OCI-LY3 (cell line): ENCODE measurements around the gene UPK3A.

Source experiments
- H2AFZ ChIP-seq: fragments of 200-600, 300-600 bp; shearing (Covaris generic); 2 replicates; pipeline ENCODE4 v1.6.0; 2014; ENCODE audit warnings: antibody characterized with exemption, low read depth, low read length
- H3K27ac ChIP-seq: fragments of 200-600, 300-600 bp; sonication (generic); 2 replicates; pipeline ENCODE4 v1.5.1; 2014; ENCODE audit warnings: mild to moderate bottlenecking, low read length, moderate library complexity, mixed read lengths
- H3K27me3 ChIP-seq: fragments of 200-600, 300-600 bp; sonication (generic); 2 replicates; pipeline ENCODE4 v1.6.1; 2014; ENCODE audit warnings: low read depth, low read length, mixed read lengths
- H3K36me3 ChIP-seq: fragments of 200-600, 300-600 bp; sonication (generic); replicated peaks from 2 replicates; pipeline ENCODE3; 2014; ENCODE audit warnings: low read depth, low read length, mixed read lengths
- H3K4me1 ChIP-seq: fragments of 300-600, 200-600 bp; sonication (generic); 2 replicates; pipeline ENCODE4 v1.6.1; 2014; ENCODE audit warnings: low read length, mixed read lengths
- H3K4me2 ChIP-seq: fragments of 200-600, 300-600 bp; sonication (generic); 2 replicates; pipeline ENCODE4 v1.6.1; 2014; ENCODE audit warnings: low read length, mixed read lengths
- H3K4me3 ChIP-seq: fragments of 300-600, 200-600 bp; sonication (generic); 2 replicates; pipeline ENCODE4 v1.5.1; 2014; ENCODE audit warnings: antibody characterized with exemption, mild to moderate bottlenecking, low read length, moderate library complexity
- H3K79me2 ChIP-seq: fragments of 300-600, 200-600 bp; shearing (Covaris generic); 2 replicates; pipeline ENCODE4 v1.6.1; 2014; ENCODE audit warnings: mild to moderate bottlenecking, low read length, mixed read lengths
- H3K9ac ChIP-seq: fragments of 300-600, 200-600 bp; shearing (Covaris generic); 2 replicates; pipeline ENCODE4 v1.6.0; 2014; ENCODE audit warnings: mild to moderate bottlenecking, low read length, moderate library complexity
- H3K9me3 ChIP-seq: fragments of 200-600, 300-600 bp; shearing (Covaris generic); 2 replicates; pipeline ENCODE4 v1.6.1; 2014; ENCODE audit warnings: low read length, mixed read lengths; ENCODE audit not compliant: insufficient read depth
- H4K20me1 ChIP-seq: fragments of 200-600, 300-600 bp; sonication (generic); 2 replicates; pipeline ENCODE4 v1.6.1; 2016; ENCODE audit warnings: low read length, mixed read lengths; ENCODE audit not compliant: insufficient read depth
- EZH2phosphoT487 ChIP-seq: fragments of 200-600 bp; shearing (Covaris generic); IDR thresholded peaks from 2 replicates; pipeline ENCODE4 v1.6.1; 2018; ENCODE audit warnings: antibody characterized with exemption, mixed run types, low read depth
- TF ChIP-seq, protein P1 (sequence below): fragments of 200-600, 300-600 bp; sonication (generic); IDR thresholded peaks from 2 replicates; pipeline ENCODE4 v1.5.1; 2014; ENCODE audit warnings: antibody characterized with exemption, low read length, low read depth

The UPK3A gene

DNA sequence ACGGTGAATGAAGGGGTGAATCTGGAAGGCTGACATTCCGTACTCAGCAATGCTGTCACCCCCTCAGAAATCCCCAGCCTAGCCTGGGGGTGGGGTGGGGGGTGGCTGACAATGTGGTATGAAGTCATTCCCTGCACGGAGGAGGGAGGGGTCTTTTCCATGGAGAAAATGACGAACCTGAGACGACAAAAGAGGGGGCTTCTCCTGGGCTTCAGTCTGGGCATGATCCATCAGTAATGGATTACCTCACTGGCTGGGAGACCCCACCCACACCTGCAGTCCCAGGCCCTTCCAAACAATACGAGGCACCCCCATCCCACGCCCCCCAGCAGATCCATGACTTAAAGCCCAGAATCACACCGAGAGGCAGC lies 45.1 kb upstream of the UPK3A start:
- Histone ChIP-seq H3K9ac (peak overlapping the region; percentile 63; the same call in 1 of the 2 replicates), H3K4me3 (peak overlapping the region; percentile 82), H2AFZ (no peak overlapping the region), H3K36me3 (no peaks in the 10 kb centered on the region), H3K79me2 (no peaks in the 10 kb centered on the region), H4K20me1 (peaks cover 15% of the 10 kb centered on the region; the same call in 1 of the 2 replicates), H3K4me1 (peaks cover 32% of the 10 kb centered on the region), H3K4me2 (peak overlapping the region; percentile 96), H3K27me3 (0 out of 2 replicates have a peak, but pooled peaks cover 3% of the 10 kb centered on the region), H3K9me3 (no peaks in the 10 kb centered on the region), H3K27ac (no peak overlapping the region)
- TF ChIP-seq, protein P1, sequence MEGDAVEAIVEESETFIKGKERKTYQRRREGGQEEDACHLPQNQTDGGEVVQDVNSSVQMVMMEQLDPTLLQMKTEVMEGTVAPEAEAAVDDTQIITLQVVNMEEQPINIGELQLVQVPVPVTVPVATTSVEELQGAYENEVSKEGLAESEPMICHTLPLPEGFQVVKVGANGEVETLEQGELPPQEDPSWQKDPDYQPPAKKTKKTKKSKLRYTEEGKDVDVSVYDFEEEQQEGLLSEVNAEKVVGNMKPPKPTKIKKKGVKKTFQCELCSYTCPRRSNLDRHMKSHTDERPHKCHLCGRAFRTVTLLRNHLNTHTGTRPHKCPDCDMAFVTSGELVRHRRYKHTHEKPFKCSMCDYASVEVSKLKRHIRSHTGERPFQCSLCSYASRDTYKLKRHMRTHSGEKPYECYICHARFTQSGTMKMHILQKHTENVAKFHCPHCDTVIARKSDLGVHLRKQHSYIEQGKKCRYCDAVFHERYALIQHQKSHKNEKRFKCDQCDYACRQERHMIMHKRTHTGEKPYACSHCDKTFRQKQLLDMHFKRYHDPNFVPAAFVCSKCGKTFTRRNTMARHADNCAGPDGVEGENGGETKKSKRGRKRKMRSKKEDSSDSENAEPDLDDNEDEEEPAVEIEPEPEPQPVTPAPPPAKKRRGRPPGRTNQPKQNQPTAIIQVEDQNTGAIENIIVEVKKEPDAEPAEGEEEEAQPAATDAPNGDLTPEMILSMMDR, result no peak
- no peak for TF ChIP-seq EZH2phosphoT487

DNA sequence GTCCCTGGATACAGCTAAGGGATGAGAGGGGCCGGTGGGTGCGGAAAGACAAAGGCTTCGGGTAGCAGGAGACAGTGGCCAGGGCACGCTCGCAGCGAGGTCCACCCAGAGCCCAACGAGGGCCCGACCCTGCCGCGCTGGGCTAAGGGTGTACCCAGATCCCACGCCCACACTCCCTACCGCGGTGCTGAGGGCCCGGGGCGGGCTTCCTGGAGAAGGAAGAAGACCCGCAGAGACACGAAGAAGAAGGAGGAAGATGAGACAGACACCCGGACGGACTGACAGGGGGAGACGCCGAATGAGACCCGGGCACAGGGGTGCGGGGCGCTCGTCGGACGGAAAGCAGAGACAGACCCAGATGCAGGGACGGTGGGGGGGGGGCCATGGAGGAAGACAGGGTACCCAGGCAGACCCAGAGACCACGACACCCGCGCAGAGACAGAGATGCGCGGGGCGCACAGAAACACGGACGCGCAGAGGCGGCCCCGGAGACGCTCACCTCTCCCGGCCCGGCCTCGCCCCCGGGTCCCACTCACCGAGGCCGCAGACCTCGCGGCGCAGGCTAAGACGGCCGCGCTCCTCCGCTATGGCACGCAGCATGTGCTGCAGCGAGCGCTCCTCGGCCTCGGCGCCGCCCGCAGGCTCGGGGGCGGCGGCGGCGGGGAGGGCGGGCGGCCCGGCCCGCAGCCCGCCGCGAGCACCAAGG lies 44.5 kb upstream of the UPK3A start:
- Histone ChIP-seq H2AFZ (no peak overlapping the region), H3K4me3 (peak overlapping the region; percentile 82), H3K9ac (peak overlapping the region; percentile 63), H3K4me2 (peak overlapping the region; percentile 96), H3K36me3 (no peaks in the 10 kb centered on the region), H3K27ac (no peak overlapping the region), H4K20me1 (peaks cover 15% of the 10 kb centered on the region; the same call in 1 of the 2 replicates), H3K9me3 (no peaks in the 10 kb centered on the region), H3K27me3 (0 out of 2 replicates have a peak, but pooled peaks cover 3% of the 10 kb centered on the region), H3K79me2 (no peaks in the 10 kb centered on the region), H3K4me1 (peaks cover 26% of the 10 kb centered on the region)
- TF ChIP-seq, protein P1, result no peak
- no peak for TF ChIP-seq EZH2phosphoT487

DNA sequence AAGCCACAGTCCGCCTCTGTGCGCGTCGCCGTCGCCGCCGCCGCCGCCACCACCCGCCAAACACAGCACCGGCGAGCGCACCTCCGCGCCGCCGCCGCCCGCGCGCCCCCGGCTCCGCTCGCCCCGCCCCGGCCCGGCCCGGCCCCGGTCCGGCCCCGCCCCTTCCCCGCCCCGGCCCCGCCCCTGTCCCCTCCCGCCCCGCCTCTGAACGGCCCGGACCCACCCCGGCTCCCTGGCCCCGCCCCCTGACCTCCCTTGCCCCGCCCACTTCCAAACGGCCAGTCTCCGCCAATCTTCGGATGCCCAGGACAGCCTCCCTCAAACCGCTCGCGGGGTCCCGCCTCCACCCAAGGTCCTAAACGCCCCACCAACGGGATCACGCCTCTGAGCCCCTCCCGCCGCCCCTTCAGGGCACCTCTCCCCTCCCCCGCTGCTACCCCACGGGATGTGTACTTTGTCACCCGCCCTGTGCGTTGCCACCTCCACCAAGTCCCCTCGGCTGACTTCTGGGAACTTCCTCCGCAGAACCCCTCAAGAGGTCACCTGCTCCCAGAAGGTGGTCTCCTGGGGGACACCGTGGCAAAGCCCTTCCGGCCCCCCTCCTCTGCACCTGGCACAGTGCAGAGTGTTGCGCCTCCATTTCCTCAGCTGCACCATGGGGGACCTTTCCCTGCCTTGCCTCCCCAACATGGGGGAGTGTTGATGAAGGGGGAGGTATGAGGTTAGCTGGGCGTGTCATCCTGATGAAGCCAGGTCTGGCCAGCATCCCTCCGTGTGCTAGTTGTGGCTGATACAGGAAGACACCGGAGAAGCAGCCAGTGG lies 43.7 kb upstream of the UPK3A start, which contains the start of gene KIAA0930:
KIAA0930 (minus strand) TSS at position 85 of the 822 bp plus-strand sequence. CDS start 191 bp downstream, outside the sequence.
- Histone ChIP-seq H3K36me3 (no peaks in the 10 kb centered on the region), H3K4me3 (peak within 1 kb of the TSS; percentile 83), H4K20me1 (peaks cover 15% of the 10 kb centered on the region; the same call in 1 of the 2 replicates), H3K4me1 (peaks cover 18% of the 10 kb centered on the region), H3K27me3 (0 out of 2 replicates have a peak, but pooled peaks cover 3% of the 10 kb centered on the region), H2AFZ (peak within 1 kb of the TSS; percentile 94), H3K4me2 (peak within 1 kb of the TSS; percentile 96), H3K27ac (no peak within 1 kb of the TSS), H3K79me2 (no peaks in the 10 kb centered on the region), H3K9ac (peak within 1 kb of the TSS; percentile 63), H3K9me3 (no peaks in the 10 kb centered on the region)
- TF ChIP-seq EZH2phosphoT487, result no peak
- TF ChIP-seq, protein P1, result no peak

DNA sequence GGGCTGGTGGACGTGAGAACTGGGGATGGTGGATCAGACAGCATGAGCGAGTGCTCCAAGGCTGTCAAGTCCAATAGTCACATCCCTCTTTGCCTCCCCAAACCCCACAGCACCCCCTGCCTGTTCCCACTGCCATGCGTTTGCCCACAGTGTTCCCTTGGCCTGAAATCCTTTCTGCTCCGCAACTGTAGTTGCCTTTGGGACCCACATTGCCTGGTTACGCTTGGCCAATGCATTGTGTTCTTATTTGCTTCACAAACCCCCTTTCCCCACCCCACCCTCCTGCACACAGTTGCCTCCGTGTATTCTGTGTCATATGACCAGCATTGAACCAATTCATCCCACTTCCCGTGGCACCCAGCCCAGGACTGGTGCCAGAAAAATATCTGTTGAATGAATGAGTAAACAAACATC lies 42.0 kb upstream of the UPK3A start:
- Histone ChIP-seq H3K79me2 (no peaks in the 10 kb centered on the region), H3K9ac (no peak overlapping the region), H3K4me1 (peaks cover 25% of the 10 kb centered on the region), H3K9me3 (no peaks in the 10 kb centered on the region), H2AFZ (no peak overlapping the region), H3K27me3 (peaks cover 6% of the 10 kb centered on the region; the same call in 1 of the 2 replicates), H3K4me2 (no peak overlapping the region), H3K4me3 (no peak overlapping the region), H4K20me1 (peaks cover 15% of the 10 kb centered on the region; the same call in 1 of the 2 replicates), H3K36me3 (no peaks in the 10 kb centered on the region), H3K27ac (no peak overlapping the region)
- TF ChIP-seq, protein P1, result peak; percentile 18; the same call in 1 of the 2 replicates
- no peak for TF ChIP-seq EZH2phosphoT487
